SU-DHL-6 (cell line): ENCODE results near the gene PPM1N.

ENCODE experiments used
- H2AFZ ChIP-seq: fragments of 200-600 bp; sonication (generic); 2 replicates; pipeline ENCODE4 v1.6.1; 2014; ENCODE audit warnings: low read depth, mild to moderate bottlenecking, moderate library complexity, mixed read lengths, antibody characterized with exemption, low read length; ENCODE audit not compliant: severe bottlenecking
- H3F3A ChIP-seq: fragments of 200-600 bp; shearing (Covaris generic); 2 replicates; pipeline ENCODE4 v1.6.0; 2016; ENCODE audit warnings: antibody characterized with exemption, mild to moderate bottlenecking; ENCODE audit not compliant: insufficient read depth
- H3K27ac ChIP-seq: fragments of 200-600 bp; sonication (generic); 2 replicates; pipeline ENCODE4 v1.5.1; 2016; ENCODE audit warnings: low read depth, mild to moderate bottlenecking, low read length, moderate library complexity, mixed read lengths
- H3K27me3 ChIP-seq: fragments of 200-600 bp; sonication (generic), shearing (Covaris generic); 2 replicates; pipeline ENCODE4 v1.6.0; 2014; ENCODE audit warnings: mild to moderate bottlenecking, low read length
- H3K36me3 ChIP-seq: fragments of 200-600 bp; sonication (generic); 2 replicates; pipeline ENCODE4 v1.6.1; 2014; ENCODE audit warnings: mild to moderate bottlenecking, low read length, mixed read lengths
- H3K4me2 ChIP-seq: fragments of 300-600, 200-600 bp; shearing (Covaris generic), sonication (generic); 2 replicates; pipeline ENCODE4 v1.6.0; 2014; ENCODE audit warnings: low read length, low read depth, mild to moderate bottlenecking; ENCODE audit not compliant: poor library complexity, severe bottlenecking
- H3K4me3 ChIP-seq: fragments of 200-600 bp; sonication (generic); 2 replicates; pipeline ENCODE4 v1.5.1; 2014; ENCODE audit warnings: antibody characterized with exemption, low read length, mild to moderate bottlenecking, mixed read lengths; ENCODE audit not compliant: insufficient read depth, poor library complexity, severe bottlenecking
- H3K79me2 ChIP-seq: fragments of 200-600 bp; sonication (generic); 2 replicates; pipeline ENCODE4 v1.6.1; 2014; ENCODE audit warnings: mild to moderate bottlenecking, low read length, moderate library complexity; ENCODE audit not compliant: insufficient read depth
- H3K9ac ChIP-seq: fragments of 200-600 bp; sonication (generic); 2 replicates; pipeline ENCODE4 v1.7.0; 2014; ENCODE audit warnings: mild to moderate bottlenecking, low read length
- H3K9me2 ChIP-seq: fragments of 200-600 bp; sonication (generic); replicated peaks from 2 replicates; pipeline ENCODE4 v1.6.1; 2014; ENCODE audit warnings: low read length; ENCODE audit not compliant: insufficient read depth
- H3K9me3 ChIP-seq: fragments of 200-600 bp; sonication (generic); 2 replicates; pipeline ENCODE4 v1.6.1; 2014; ENCODE audit warnings: low read length, mixed read lengths; ENCODE audit not compliant: insufficient read depth
- H4K20me1 ChIP-seq: fragments of 200-600 bp; sonication (generic); 2 replicates; pipeline ENCODE4 v1.6.1; 2014; ENCODE audit warnings: low read depth, mild to moderate bottlenecking, antibody characterized with exemption, low read length, moderate library complexity, mixed read lengths
- CTCF ChIP-seq: fragments of 200-600 bp; sonication (generic); IDR thresholded peaks from one replicate; pipeline ENCODE4 v1.5.1; 2017; ENCODE audit warnings: antibody characterized with exemption, mild to moderate bottlenecking, low read length, moderate library complexity; ENCODE audit not compliant: insufficient read depth, poor library complexity, severe bottlenecking
- EZH2phosphoT487 ChIP-seq: fragments of 200-600 bp; sonication (generic), shearing (Covaris generic); conservative IDR thresholded peaks from 2 replicates; pipeline ENCODE4 v1.6.1; 2018; ENCODE audit warnings: mild to moderate bottlenecking, antibody characterized with exemption, low read length, moderate library complexity, mixed read lengths

Gene PPM1N

DNA sequence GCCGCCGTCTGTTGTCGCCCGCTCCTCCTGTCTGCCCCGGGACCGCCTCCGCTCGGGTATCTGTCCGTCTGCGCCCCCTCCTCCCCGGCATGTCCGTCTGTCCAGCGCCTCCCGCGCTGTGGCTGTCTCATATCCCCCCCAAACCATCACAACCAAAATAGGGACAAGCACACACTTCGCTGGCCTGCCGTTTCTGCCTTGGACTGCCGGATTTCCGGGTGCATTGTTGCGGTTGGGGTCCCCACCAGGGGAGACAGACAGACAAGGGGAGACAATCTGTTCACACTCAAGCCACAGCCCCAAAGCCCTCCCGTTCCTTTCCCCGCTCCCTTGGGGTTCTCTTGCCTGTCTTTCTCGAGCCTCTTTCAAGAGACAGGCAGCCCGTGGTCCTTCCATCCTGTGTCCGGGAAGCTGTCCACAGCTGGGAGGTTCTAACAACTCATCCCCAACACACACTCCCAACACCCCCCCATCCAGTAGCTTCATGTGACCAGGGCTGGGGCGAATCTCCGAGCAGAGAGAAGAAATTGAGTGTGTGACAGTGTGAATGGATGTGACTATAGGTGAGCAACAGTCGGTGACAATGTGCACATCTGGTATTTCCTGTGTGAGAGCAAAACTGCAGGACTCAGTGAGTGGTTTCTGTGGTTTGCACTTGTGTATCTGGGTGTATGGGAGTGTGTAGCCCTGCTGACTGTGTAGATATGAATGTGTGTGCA is 47.0 kb upstream of the PPM1N start:
- Histone ChIP-seq H3K4me2 (peak overlapping the region; percentile 64), H3K9ac (peak overlapping the region; percentile 32), H3K4me3 (peak overlapping the region; percentile 59), H3K27me3 (no peaks in the 10 kb centered on the region), H2AFZ (peak overlapping the region; percentile 46), H3K9me2 (no peaks in the 10 kb centered on the region), H3K27ac (no peak overlapping the region), H3K79me2 (no peaks in the 10 kb centered on the region), H3K36me3 (no peaks in the 10 kb centered on the region), H4K20me1 (no peaks in the 10 kb centered on the region), H3K9me3 (no peaks in the 10 kb centered on the region), H3F3A (peaks cover 5% of the 10 kb centered on the region; the same call in 1 of the 2 replicates)
- TF ChIP-seq EZH2phosphoT487 (no peak), CTCF (no peak)

DNA sequence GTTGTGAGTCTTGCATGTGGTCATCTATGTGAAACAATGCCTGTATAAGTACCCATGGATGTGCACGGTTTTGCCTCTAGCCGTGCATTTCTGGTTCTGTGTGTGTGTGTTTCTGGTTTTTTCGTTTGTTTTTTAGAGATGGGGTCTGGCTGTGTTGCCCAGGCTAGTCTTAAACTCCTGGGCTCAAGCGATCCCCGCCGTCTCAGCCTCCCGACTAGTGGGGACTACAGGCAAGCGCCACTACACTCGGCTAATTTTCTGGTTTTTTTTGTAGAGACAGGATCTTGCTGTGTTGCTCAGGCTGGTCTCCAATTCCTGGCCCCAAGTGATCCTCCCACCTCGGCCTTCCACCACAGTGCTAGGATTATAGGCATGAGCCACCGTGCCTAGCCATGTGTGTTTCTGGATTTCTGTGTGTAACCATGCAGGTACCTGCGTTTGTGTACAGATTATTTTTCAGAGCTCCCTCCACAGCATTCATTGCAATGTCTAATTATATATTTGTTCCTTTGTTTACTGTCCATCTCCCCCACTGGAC is 46.3 kb upstream of the PPM1N start:
- Histone ChIP-seq H3K4me3 (no peak overlapping the region), H3K9me2 (no peaks in the 10 kb centered on the region), H3K9me3 (no peaks in the 10 kb centered on the region), H2AFZ (no peak overlapping the region), H3K27me3 (no peaks in the 10 kb centered on the region), H3K9ac (no peak overlapping the region), H3K79me2 (no peaks in the 10 kb centered on the region), H3F3A (peaks cover 5% of the 10 kb centered on the region; the same call in 1 of the 2 replicates), H3K27ac (no peak overlapping the region), H3K36me3 (no peaks in the 10 kb centered on the region), H3K4me2 (no peak overlapping the region), H4K20me1 (no peaks in the 10 kb centered on the region)
- TF ChIP-seq CTCF = no peak

GRCh38 chr19:45455707-45456499 is 42.3 kb upstream of the PPM1N start:
- H3K9me2 ChIP-seq = no peaks in the 10 kb centered on the region
- peaks cover 5% of the 10 kb centered on the region; the same call in 1 of the 2 replicates for H3F3A ChIP-seq
- H4K20me1 ChIP-seq = no peaks in the 10 kb centered on the region
- TF ChIP-seq EZH2phosphoT487 (no peak), CTCF (no peak)
- no peaks in the 10 kb centered on the region for H3K79me2 ChIP-seq
- H3K4me2 ChIP-seq = no peak overlapping the region
- H3K9me3 ChIP-seq = no peaks in the 10 kb centered on the region
- H3K27me3 ChIP-seq = no peaks in the 10 kb centered on the region
- H3K27ac ChIP-seq = no peak overlapping the region
- no peak overlapping the region for H3K9ac ChIP-seq
- no peak overlapping the region for H3K4me3 ChIP-seq
- no peaks in the 10 kb centered on the region for H3K36me3 ChIP-seq
- no peak overlapping the region for H2AFZ ChIP-seq
